ENCODE results near the gene IL17RC. TPM values are rescaled to one million over a fixed set of nuclear protein-coding genes. Genes with fewer than 3 reads are reported as not detected.

Gene IL17RC
- polyA plus RNA-seq, 4 donors, result 37.8 to 47.6 (median 41.6) TPM

- DNase-seq (ENCODE audit: low read depth in 4 of 4, low spot score in 2 of 4), result no peak
Measured at GRCh38 chr3:9976721-9977709, 60.1 kb downstream of the IL17RC start.

DNA sequence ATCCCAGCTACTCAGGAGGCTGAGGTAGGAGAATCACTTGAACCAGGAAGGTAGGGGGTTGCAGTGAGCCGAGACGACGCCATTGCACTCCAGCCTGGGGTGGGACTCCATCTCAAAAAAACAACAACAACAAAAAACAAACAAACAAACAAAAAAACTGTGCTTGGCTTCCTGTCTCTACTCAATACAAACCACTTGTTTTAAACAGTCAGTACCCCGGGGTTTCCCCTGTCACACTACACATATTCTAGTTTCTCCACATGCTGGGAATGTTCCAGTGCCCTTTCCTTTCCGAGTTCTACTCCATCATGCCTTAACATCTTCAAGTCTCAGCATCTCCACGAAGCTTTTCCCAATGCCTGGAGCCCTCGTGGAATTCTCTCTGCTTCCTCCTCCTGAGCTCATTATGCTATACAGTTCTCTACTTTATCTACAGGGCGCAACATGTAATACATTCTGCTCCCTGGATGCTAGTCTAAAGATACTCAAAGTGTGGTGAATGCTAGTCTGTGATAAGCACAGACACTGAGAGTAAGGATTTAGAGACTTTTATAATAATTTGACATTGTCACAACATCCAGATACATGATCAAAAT is 61.9 kb downstream of the IL17RC start:
- DNase-seq (ENCODE audit: low read depth in 4 of 4, low spot score in 2 of 4), result no peak

DNA sequence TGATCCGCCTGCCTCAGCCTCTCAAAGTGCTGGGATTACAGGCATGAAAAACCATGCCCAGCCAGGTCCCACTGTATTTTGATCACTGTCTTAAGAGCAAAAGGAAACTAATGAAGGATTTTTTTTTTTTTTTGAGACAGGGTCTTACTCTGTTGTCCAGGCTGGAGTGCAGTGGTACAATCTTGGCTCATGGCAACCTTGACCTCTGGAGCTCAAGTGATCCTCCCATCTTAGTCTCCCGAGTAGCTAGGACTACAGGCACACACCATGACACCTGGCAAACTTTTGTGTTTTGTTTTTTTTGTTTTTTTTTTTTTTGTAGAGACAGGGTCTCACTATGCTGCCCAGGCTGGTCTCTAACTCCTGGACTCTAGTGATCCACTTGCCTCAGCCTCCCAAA is 63.4 kb downstream of the IL17RC start:
- DNase-seq (ENCODE audit: low read depth in 4 of 4, low spot score in 2 of 4), result no peak

Other genes starting within 250 kb of the IL17RC start
- gene CPNE9, start 213.3 kb upstream of the IL17RC start, polyA plus RNA-seq (ENCODE audit: insufficient read length in 4 of 4), result under 1 TPM in 2 of 4 donors, not detected in 2; 0.14 to 0.30 TPM
- 10 to 100 TPM; 17.9 to 23.9 (median 20.9) TPM for gene BRPF1, start 185.4 kb upstream of the IL17RC start, polyA plus RNA-seq (ENCODE audit: insufficient read length in 4 of 4)
- 10 to 100 TPM; 47.5 to 82.6 (median 57.0) TPM for gene OGG1, start 167.1 kb upstream of the IL17RC start, polyA plus RNA-seq (ENCODE audit: insufficient read length in 4 of 4)
- gene CAMK1, start 147.2 kb upstream of the IL17RC start, polyA plus RNA-seq (ENCODE audit: insufficient read length in 4 of 4), result 10 to 100 TPM; 16.3 to 22.7 (median 21.7) TPM
- gene TADA3, start 124.6 kb upstream of the IL17RC start, polyA plus RNA-seq (ENCODE audit: insufficient read length in 4 of 4), result 10 to 100 TPM; 58.7 to 85.3 (median 72.3) TPM
- 100 to 1,000 TPM; 113 to 161 (median 142) TPM for gene ARPC4, start 124.0 kb upstream of the IL17RC start, polyA plus RNA-seq (ENCODE audit: insufficient read length in 4 of 4)
- 10 to 100 TPM; 28.2 to 96.7 (median 60.5) TPM for gene TTLL3, start 106.8 kb upstream of the IL17RC start, polyA plus RNA-seq (ENCODE audit: insufficient read length in 4 of 4)
- 10 to 100 TPM; 28.5 to 43.9 (median 36.5) TPM for gene RPUSD3, start 73.1 kb upstream of the IL17RC start, polyA plus RNA-seq (ENCODE audit: insufficient read length in 4 of 4)
- gene CIDEC, start 36.8 kb upstream of the IL17RC start, polyA plus RNA-seq (ENCODE audit: insufficient read length in 4 of 4), result under 1 TPM in 2 of 4 donors, not detected in 2; 0.17 to 0.21 TPM
- gene JAGN1, start 26.5 kb upstream of the IL17RC start, polyA plus RNA-seq (ENCODE audit: insufficient read length in 4 of 4), result 10 to 100 TPM; 41.8 to 50.7 (median 44.4) TPM
- gene IL17RE, start 14.2 kb upstream of the IL17RC start, polyA plus RNA-seq (ENCODE audit: insufficient read length in 4 of 4), result 10 to 100 TPM; 10.3 to 20.3 (median 12.1) TPM
- 10 to 100 TPM; 48.8 to 80.5 (median 65.6) TPM for gene CRELD1, start 16.7 kb downstream of the IL17RC start, polyA plus RNA-seq (ENCODE audit: insufficient read length in 4 of 4)
- 1 to 10 TPM; 2.9 to 6.6 (median 4.6) TPM for gene PRRT3, start 35.3 kb downstream of the IL17RC start, polyA plus RNA-seq (ENCODE audit: insufficient read length in 4 of 4)
- 100 to 1,000 TPM in 1 of 4 donors, 10 to 100 TPM in 3; 78.0 to 108 (median 84.2) TPM for gene EMC3, start 69.7 kb downstream of the IL17RC start, polyA plus RNA-seq (ENCODE audit: insufficient read length in 4 of 4)
- gene FANCD2, start 109.3 kb downstream of the IL17RC start, polyA plus RNA-seq (ENCODE audit: insufficient read length in 4 of 4), result 10 to 100 TPM; 16.2 to 25.6 (median 20.4) TPM
- under 1 TPM in 1 of 4 donors, not detected in 3; 0.27 TPM for gene FANCD2OS, start 191.2 kb downstream of the IL17RC start, polyA plus RNA-seq (ENCODE audit: insufficient read length in 4 of 4)
- 100 to 1,000 TPM; 179 to 228 (median 199) TPM for gene BRK1, start 198.6 kb downstream of the IL17RC start, polyA plus RNA-seq (ENCODE audit: insufficient read length in 4 of 4)
- gene VHL, start 224.7 kb downstream of the IL17RC start, polyA plus RNA-seq (ENCODE audit: insufficient read length in 4 of 4), result 10 to 100 TPM; 79.2 to 93.4 (median 79.4) TPM
- gene IRAK2, start 247.8 kb downstream of the IL17RC start, polyA plus RNA-seq (ENCODE audit: insufficient read length in 4 of 4), result 1 to 10 TPM in 1 of 4 donors, under 1 TPM in 3; 0.62 to 1.2 (median 0.86) TPM